Vagina (tissue), 2 donors: ENCODE data around the gene TTC16. TPM values are rescaled to one million over a fixed set of nuclear protein-coding genes. Genes with fewer than 3 reads are reported as not detected.
A peak's percentile ranks its signal among the peaks of the same experiment; 100 is the strongest.

Experiments used
- DNase-seq, 2 donors: peaks; one replicate each; pipeline ENCODE4 v3.0.0-alpha.2; 2017; ENCODE audit errors: extremely low spot score in 2 of 2
- H3K27ac ChIP-seq: fragments of 200-600 bp; sonication (generic); one replicate; pipeline ENCODE4 v1.5.1; 2019
- H3K27me3 ChIP-seq: fragments of 200-600 bp; sonication (generic); one replicate; pipeline ENCODE4 v1.5.1; 2019
- H3K36me3 ChIP-seq, 2 donors: fragments of 200-600 bp; sonication (generic); one replicate each; pipeline ENCODE4 v1.5.1; 2017 to 2019
- H3K4me1 ChIP-seq: fragments of 200-600 bp; sonication (generic); one replicate; pipeline ENCODE4 v1.5.1; 2019
- H3K4me3 ChIP-seq, 2 donors: fragments of 200-600 bp; sonication (generic); 1 replicate in 1 of 2; 2 replicates in 1 of 2; pipeline ENCODE4 v1.5.1; 2016 to 2019
- H3K9me3 ChIP-seq: fragments of 200-600 bp; sonication (generic); one replicate; pipeline ENCODE4 v1.5.1; 2019
- CTCF ChIP-seq, 3 experiments: fragments of 450-650 bp in 2 of 3; fragments of 200-600 bp in 1 of 3; sonication (generic) in 1 of 3; IDR thresholded peaks; one replicate each; pipeline ENCODE4 v1.5.1; 2017 to 2019; ENCODE audit warnings: antibody characterized with exemption in 3 of 3, mild to moderate bottlenecking in 2 of 3, moderate library complexity in 2 of 3
- POLR2A ChIP-seq, 2 donors: fragments of 450-650 bp; IDR thresholded peaks; one replicate each; pipeline ENCODE4 v1.6.1; 2017; ENCODE audit warnings: antibody characterized with exemption in 2 of 2, mild to moderate bottlenecking in 2 of 2, moderate library complexity in 2 of 2
- POLR2AphosphoS5 ChIP-seq, 2 donors: sonication (generic); formaldehyde crosslinking; IDR thresholded peaks; one replicate each; pipeline ENCODE4 v1.9.0; 2017; ENCODE audit warnings: antibody characterized with exemption in 2 of 2, mild to moderate bottlenecking in 2 of 2, low read depth in 1 of 2; ENCODE audit not compliant: insufficient read depth in 1 of 2
- intact Hi-C: fragments of 100-400 bp; cut with DNase I; formaldehyde crosslinking; loops from one replicate; pipeline ENCODE4 v1.15.1; 2023
- total RNA-seq: library from RNA; depleted of rRNA; stranded (reverse); fragments of >200 nt; gene quantifications from one replicate; pipeline ENCODE4 v1.2.3, GENCODE V29; 2016

Gene TTC16
- total RNA-seq, 1 donor from 2014 or later = 0.25 TPM

- intact Hi-C loops = no loop called here
- peak overlapping the region; percentile 46 to 59 for H3K4me3 ChIP-seq
- H3K27me3 ChIP-seq = no peaks in the 10 kb centered on the region
- TF ChIP-seq CTCF (IDR thresholded peaks at IDR 0.05) (no peak), POLR2AphosphoS5 (IDR thresholded peaks at IDR 0.05; ENCODE audit: insufficient read depth in 1 of 2, low read depth in 1 of 2) (no peak), POLR2A (IDR thresholded peaks at IDR 0.05) (no peak)
- no peaks in the 10 kb centered on the region for H3K9me3 ChIP-seq
- no peaks in the 10 kb centered on the region for H3K36me3 ChIP-seq
- peak overlapping the region; percentile 50 for H3K27ac ChIP-seq
- DNase-seq = no peak
- peaks cover 29% of the 10 kb centered on the region for H3K4me1 ChIP-seq
Observed at GRCh38 chr9:127770583-127770904, 54.7 kb downstream of the TTC16 start.

- Histone ChIP-seq H3K9me3 (no peaks in the 10 kb centered on the region), H3K4me1 (peaks cover 29% of the 10 kb centered on the region), H3K36me3 (no peaks in the 10 kb centered on the region), H3K4me3 (peak overlapping the region; percentile 46 to 59), H3K27me3 (no peaks in the 10 kb centered on the region), H3K27ac (peak overlapping the region; percentile 50)
- DNase-seq = peak in 1 of 2 donors; percentile 98
- TF ChIP-seq CTCF (IDR thresholded peaks at IDR 0.05) (peak in 1 of 3 experiments; percentile 17), POLR2AphosphoS5 (IDR thresholded peaks at IDR 0.05; ENCODE audit: insufficient read depth in 1 of 2, low read depth in 1 of 2) (peak; percentile 85 to 88), POLR2A (IDR thresholded peaks at IDR 0.05) (peak in 1 of 2 donors; percentile 46)
- intact Hi-C loops = no loop called here
Observed at GRCh38 chr9:127770905-127771569, 55.2 kb downstream of the TTC16 start.

DNA sequence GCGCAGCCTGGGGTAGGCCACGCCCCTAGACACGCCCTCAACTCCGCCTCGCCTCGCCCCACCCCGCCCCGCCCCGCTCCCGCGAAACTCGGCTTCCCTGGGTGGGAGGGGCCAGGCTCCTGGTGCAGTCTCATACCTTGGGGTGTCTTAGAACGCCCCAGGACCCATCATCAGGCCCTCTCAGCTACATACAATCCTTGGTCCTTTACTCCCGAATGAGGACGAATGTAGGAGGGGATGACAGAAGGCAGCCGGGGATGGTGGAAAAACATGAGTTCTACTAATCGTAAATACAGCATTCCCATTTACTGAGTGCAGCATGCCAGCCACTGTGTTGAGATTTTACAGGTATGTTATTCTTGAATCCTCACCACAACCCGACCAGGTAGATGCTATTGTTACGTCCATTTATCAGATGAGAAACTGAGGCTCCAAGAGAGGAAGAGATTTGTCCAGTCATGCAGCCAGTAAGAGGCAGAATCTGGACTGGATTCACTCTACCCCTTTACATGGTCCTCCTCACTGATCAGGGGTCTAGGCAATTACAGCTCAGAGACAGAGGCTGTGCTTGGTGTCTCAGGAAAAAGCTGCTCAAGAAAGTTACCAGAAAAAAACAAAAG lies 55.8 kb downstream of the TTC16 start:
- Histone ChIP-seq H3K27ac (no peak overlapping the region), H3K4me1 (peaks cover 29% of the 10 kb centered on the region), H3K4me3 (peak overlapping the region; percentile 46 to 59), H3K36me3 (no peaks in the 10 kb centered on the region), H3K27me3 (no peaks in the 10 kb centered on the region), H3K9me3 (no peaks in the 10 kb centered on the region)
- intact Hi-C loops = no loop called here
- peak in 1 of 2 donors; percentile 0 for TF ChIP-seq POLR2AphosphoS5 (IDR thresholded peaks at IDR 0.05; ENCODE audit: insufficient read depth in 1 of 2, low read depth in 1 of 2)
- no peak for TF ChIP-seq CTCF (IDR thresholded peaks at IDR 0.05)
- TF ChIP-seq POLR2A (IDR thresholded peaks at IDR 0.05) = no peak
- DNase-seq = no peak

DNA sequence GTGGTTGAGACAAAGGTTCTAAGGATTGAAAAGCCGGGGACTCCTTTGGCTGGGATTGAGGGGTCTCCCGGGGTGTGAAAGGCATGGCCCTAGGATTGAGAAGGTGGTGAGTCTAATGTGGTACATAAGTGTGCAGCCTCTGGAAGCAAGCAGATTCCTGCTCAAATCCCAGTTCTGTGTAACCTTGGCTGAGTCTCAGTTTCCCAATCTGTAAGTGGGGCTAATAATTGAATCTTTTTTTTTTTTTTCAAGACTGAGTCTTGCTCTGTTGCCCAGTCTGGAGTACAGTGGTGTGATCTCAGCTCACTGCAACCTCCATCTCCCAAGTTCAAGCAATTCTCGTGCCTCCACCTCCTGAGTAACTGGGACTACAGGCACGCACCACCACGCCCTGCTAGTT lies 56.7 kb downstream of the TTC16 start:
- Histone ChIP-seq H3K4me3 (no peak overlapping the region), H3K27ac (no peak overlapping the region), H3K9me3 (no peaks in the 10 kb centered on the region), H3K4me1 (peaks cover 20% of the 10 kb centered on the region), H3K36me3 (no peaks in the 10 kb centered on the region), H3K27me3 (no peaks in the 10 kb centered on the region)
- DNase-seq = no peak
- intact Hi-C loops = no loop called here
- TF ChIP-seq POLR2AphosphoS5 (IDR thresholded peaks at IDR 0.05; ENCODE audit: insufficient read depth in 1 of 2, low read depth in 1 of 2) (no peak), CTCF (IDR thresholded peaks at IDR 0.05) (no peak), POLR2A (IDR thresholded peaks at IDR 0.05) (no peak)

DNA sequence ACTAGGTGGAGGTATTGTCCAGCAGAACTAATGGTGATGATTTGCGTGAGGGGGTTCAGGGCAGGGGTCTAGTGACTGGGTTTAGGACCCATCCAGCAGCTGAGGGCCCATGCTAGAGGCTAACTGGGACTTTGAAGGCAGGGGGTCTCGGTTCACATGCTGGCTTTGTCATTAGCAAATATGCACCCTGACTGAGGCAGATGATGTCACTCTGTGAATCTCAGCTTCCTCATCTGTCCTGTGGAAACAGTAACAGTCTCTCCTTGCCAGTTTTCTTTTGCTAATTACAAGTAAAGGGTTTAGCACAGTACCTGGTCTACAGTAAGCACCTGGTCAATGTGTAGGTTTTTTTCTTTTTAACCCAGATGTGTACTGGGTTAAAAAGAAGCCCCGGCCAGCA lies 57.4 kb downstream of the TTC16 start:
- intact Hi-C loops = no loop called here
- Histone ChIP-seq H3K27me3 (no peaks in the 10 kb centered on the region), H3K36me3 (no peaks in the 10 kb centered on the region), H3K9me3 (no peaks in the 10 kb centered on the region), H3K4me1 (peaks cover 14% of the 10 kb centered on the region), H3K27ac (no peak overlapping the region), H3K4me3 (no peak overlapping the region)
- no peak for DNase-seq
- TF ChIP-seq POLR2AphosphoS5 (IDR thresholded peaks at IDR 0.05; ENCODE audit: insufficient read depth in 1 of 2, low read depth in 1 of 2) (no peak), CTCF (IDR thresholded peaks at IDR 0.05) (no peak), POLR2A (IDR thresholded peaks at IDR 0.05) (no peak)
